Measurements from ENCODE around the gene METTL3. TPM values are rescaled to one million over a fixed set of nuclear protein-coding genes. Genes with fewer than 3 reads are reported as not detected.

METTL3 gene
- total and polyA plus RNA-seq, 2 donors from 2014 or later: 31.4 to 44.3 TPM

DNA sequence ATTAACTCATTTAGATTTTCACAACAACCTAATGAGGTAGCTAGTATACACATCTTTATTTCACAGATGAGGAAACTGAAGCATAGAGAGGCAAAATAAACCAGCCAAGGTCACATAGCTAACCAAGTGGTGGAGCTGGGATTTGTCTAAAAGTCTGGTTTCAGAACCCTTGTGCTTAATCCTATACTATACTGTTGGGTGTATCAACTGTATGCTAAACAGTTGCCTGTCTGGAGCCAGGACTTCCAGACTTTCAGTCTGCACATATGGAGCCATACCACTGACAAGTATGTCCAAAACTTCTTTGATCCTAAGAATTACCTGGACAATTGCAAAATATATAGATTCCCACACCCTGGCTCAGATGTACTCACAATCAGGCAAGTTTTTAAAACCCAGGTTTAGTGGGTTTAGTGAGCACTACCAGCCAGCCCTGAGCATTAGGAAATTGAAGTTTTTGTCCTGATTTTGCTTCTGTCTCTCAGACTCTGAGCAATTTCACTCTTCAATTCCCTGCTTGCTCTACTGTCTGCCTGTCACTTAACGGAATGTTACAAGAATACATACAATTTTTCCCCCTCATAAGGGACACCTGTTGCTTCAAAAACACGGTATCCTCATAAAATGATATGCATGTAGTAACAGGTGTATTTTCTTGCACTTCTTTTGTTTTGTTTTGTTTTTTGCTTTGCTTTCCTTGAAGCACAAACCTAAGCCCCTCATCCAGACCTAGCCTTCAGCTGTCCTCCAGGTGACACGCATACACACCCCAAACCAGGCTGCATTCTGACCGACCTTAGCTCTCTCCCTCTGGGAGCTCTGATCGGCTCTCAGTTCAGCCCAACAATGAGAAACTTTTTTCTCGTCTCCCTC is 24.6 kb upstream of the METTL3 start:
- Histone ChIP-seq H3K27ac (ENCODE audit: low read depth in 2 of 2, low read length in 2 of 2) (no peak overlapping the region), H3K4me3 (ENCODE audit: low read length in 3 of 3) (peak overlapping the region; percentile 0 to 59 (median 24)), H3K4me1 (ENCODE audit: control insufficient read depth in 2 of 3, insufficient read depth in 2 of 3, low read depth in 1 of 3, low read length in 3 of 3) (peaks cover 0 to 2% (median 0%) of the 10 kb centered on the region in 3 donors), H3K9me3 (ENCODE audit: control insufficient read depth in 2 of 3, insufficient read depth in 1 of 3, low read length in 3 of 3) (no peaks in the 10 kb centered on the region), H3K9ac (ENCODE audit: low read length in 3 of 3) (peak overlapping the region in 1 of 3 donors; percentile 37), H3K36me3 (ENCODE audit: control insufficient read depth in 2 of 3, insufficient read depth in 3 of 3, low read length in 3 of 3) (no peaks in the 10 kb centered on the region), H3K27me3 (ENCODE audit: control insufficient read depth, insufficient read depth, low read length) (no peaks in the 10 kb centered on the region)
- DNase-seq (peak in 1 of 5 donors; percentile 18), FAIRE-seq (no peak)
- intact Hi-C loops (cut with DNase I): no loop called here
- TF ChIP-seq, protein P1, sequence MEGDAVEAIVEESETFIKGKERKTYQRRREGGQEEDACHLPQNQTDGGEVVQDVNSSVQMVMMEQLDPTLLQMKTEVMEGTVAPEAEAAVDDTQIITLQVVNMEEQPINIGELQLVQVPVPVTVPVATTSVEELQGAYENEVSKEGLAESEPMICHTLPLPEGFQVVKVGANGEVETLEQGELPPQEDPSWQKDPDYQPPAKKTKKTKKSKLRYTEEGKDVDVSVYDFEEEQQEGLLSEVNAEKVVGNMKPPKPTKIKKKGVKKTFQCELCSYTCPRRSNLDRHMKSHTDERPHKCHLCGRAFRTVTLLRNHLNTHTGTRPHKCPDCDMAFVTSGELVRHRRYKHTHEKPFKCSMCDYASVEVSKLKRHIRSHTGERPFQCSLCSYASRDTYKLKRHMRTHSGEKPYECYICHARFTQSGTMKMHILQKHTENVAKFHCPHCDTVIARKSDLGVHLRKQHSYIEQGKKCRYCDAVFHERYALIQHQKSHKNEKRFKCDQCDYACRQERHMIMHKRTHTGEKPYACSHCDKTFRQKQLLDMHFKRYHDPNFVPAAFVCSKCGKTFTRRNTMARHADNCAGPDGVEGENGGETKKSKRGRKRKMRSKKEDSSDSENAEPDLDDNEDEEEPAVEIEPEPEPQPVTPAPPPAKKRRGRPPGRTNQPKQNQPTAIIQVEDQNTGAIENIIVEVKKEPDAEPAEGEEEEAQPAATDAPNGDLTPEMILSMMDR (IDR thresholded peaks at IDR 0.05; ENCODE audit: borderline replicate concordance, extremely low read depth, insufficient read depth): no peak

DNA sequence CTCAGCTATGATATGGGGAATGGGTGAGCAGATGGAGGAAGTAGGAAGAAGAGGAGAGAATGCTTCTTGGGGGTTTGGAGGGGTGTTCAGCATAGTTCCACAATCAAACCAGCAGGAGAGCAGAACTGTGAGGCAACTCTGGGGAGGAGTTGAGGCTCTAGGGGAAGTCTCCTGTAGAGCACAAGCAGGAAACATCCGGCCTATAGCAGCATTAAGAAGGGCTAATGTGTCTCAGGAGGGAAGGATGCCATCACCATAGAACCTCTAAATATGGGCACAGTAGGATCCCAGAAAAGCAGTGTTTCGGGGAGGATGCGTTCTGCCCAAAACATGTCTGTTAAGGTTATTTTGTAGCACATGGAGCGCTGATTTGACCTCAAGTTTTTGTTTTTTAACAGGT is 23.4 kb upstream of the METTL3 start:
- intact Hi-C loops (cut with DNase I): no loop called here
- Histone ChIP-seq H3K4me1 (ENCODE audit: control insufficient read depth in 2 of 3, insufficient read depth in 2 of 3, low read depth in 1 of 3, low read length in 3 of 3) (peaks cover 0 to 2% (median 0%) of the 10 kb centered on the region in 3 donors), H3K9ac (ENCODE audit: low read length in 3 of 3) (no peak overlapping the region), H3K4me3 (ENCODE audit: low read length in 3 of 3) (no peak overlapping the region), H3K36me3 (ENCODE audit: control insufficient read depth in 2 of 3, insufficient read depth in 3 of 3, low read length in 3 of 3) (no peaks in the 10 kb centered on the region), H3K9me3 (ENCODE audit: control insufficient read depth in 2 of 3, insufficient read depth in 1 of 3, low read length in 3 of 3) (no peaks in the 10 kb centered on the region), H3K27ac (ENCODE audit: low read depth in 2 of 2, low read length in 2 of 2) (no peak overlapping the region), H3K27me3 (ENCODE audit: control insufficient read depth, insufficient read depth, low read length) (no peaks in the 10 kb centered on the region)
- DNase-seq (no peak), FAIRE-seq (no peak)
- TF ChIP-seq, protein P1 (IDR thresholded peaks at IDR 0.05; ENCODE audit: borderline replicate concordance, extremely low read depth, insufficient read depth): no peak

DNA sequence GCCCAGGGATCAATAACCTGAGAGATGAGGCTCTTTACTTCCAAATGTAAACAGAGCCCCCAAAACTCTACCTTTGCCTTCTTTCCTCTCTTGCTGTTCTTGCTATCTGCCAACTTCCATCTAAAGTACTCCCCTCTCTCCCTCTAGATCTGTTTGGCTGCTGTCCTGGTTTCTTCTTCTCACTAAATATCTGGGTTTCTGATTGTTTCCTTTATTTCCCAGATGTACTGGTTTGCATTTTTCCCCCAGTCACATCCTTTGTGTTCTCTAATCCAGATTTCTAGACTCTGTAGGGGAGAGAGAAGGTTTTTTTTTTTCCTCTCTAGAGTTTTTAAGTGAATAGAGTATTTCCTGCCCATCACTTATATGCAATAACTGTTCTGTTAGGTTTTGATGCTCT is 22.2 kb upstream of the METTL3 start:
- FAIRE-seq (no peak), DNase-seq (no peak)
- intact Hi-C loops (cut with DNase I): no loop called here
- H3K4me1 ChIP-seq (ENCODE audit: control insufficient read depth in 2 of 3, insufficient read depth in 2 of 3, low read depth in 1 of 3, low read length in 3 of 3): peaks cover 0 to 2% (median 0%) of the 10 kb centered on the region in 3 donors
- H3K4me3 ChIP-seq (ENCODE audit: low read length in 3 of 3): no peak overlapping the region
- TF ChIP-seq, protein P1 (IDR thresholded peaks at IDR 0.05; ENCODE audit: borderline replicate concordance, extremely low read depth, insufficient read depth): no peak
- H3K27me3 ChIP-seq (ENCODE audit: control insufficient read depth, insufficient read depth, low read length): no peaks in the 10 kb centered on the region
- no peak overlapping the region for H3K9ac ChIP-seq (ENCODE audit: low read length in 3 of 3)
- no peaks in the 10 kb centered on the region for H3K9me3 ChIP-seq (ENCODE audit: control insufficient read depth in 2 of 3, insufficient read depth in 1 of 3, low read length in 3 of 3)
- H3K27ac ChIP-seq (ENCODE audit: low read depth in 2 of 2, low read length in 2 of 2): no peak overlapping the region
- no peaks in the 10 kb centered on the region for H3K36me3 ChIP-seq (ENCODE audit: control insufficient read depth in 2 of 3, insufficient read depth in 3 of 3, low read length in 3 of 3)

Data from kidney (tissue), 14 donors.